Uterus (tissue), 4 donors: ENCODE data around the gene PHB1. TPM values are rescaled to one million over a fixed set of nuclear protein-coding genes. Genes with fewer than 3 reads are reported as not detected.

ENCODE experiments used
- DNase-seq, 2 donors: peaks; one replicate each; pipeline ENCODE4 v3.0.0-alpha.2; 2019 to 2020
- H3K27ac ChIP-seq, 2 donors: fragments of 200-600 bp; sonication (generic); 1 replicate in 1 of 2; 2 replicates in 1 of 2; pipeline ENCODE4 v1.5.1; 2016 to 2018
- H3K27me3 ChIP-seq, 2 donors: fragments of 200-600 bp; sonication (generic); one replicate each; pipeline ENCODE4 v1.5.1; 2018 to 2019; ENCODE audit warnings: control low read depth in 1 of 2
- H3K36me3 ChIP-seq, 2 donors: fragments of 200-600 bp; sonication (generic); one replicate each; pipeline ENCODE4 v1.5.1; 2019; ENCODE audit warnings: control low read depth in 1 of 2
- H3K4me1 ChIP-seq, 2 donors: fragments of 200-600 bp; sonication (generic); one replicate each; pipeline ENCODE4 v1.5.1; 2018 to 2019; ENCODE audit warnings: control low read depth in 1 of 2
- H3K4me3 ChIP-seq, 2 donors: fragments of 200-600 bp; sonication (generic); 1 replicate in 1 of 2; 2 replicates in 1 of 2; pipeline ENCODE4 v1.5.1; 2018 to 2019; ENCODE audit warnings: mild to moderate bottlenecking in 1 of 2
- H3K9me3 ChIP-seq, 2 donors: fragments of 200-600 bp; sonication (generic); one replicate each; pipeline ENCODE4 v1.5.1; 2019; ENCODE audit warnings: control low read depth in 1 of 2
- POLR2A ChIP-seq, 2 donors: fragments of 450-650 bp; IDR thresholded peaks; one replicate each; pipeline ENCODE4 v1.6.1; 2016; ENCODE audit warnings: antibody characterized with exemption in 2 of 2, mild to moderate bottlenecking in 1 of 2, moderate library complexity in 1 of 2
- intact Hi-C: fragments of 100-400 bp; cut with DNase I; formaldehyde crosslinking; loops from one replicate; pipeline ENCODE4 v1.15.1; 2023; ENCODE audit warnings: low total_unique reads
- total RNA-seq, 4 donors: library from RNA; depleted of rRNA in 3 of 4; stranded (reverse); fragments of >200 nt in 3 of 4; gene quantifications; one replicate each; pipeline versions ENCODE4 v1.1.0 to v1.2.4, GENCODE V29; 2014 to 2023
- TF ChIP-seq, protein P1 (sequence below), 4 experiments: fragments of 200-600 bp in 2 of 4; fragments of 450-650 bp in 2 of 4; sonication (generic) in 2 of 4; IDR thresholded peaks; one replicate each; pipeline ENCODE4 v1.5.1; 2016 to 2019; ENCODE audit warnings: antibody characterized with exemption in 4 of 4, mild to moderate bottlenecking in 2 of 4, moderate library complexity in 1 of 4
- donor health status: DM: yes; HTN: yes; CAD: no.

Gene PHB1
- total RNA-seq, 4 donors from 2014 or later: 63.5 to 98.4 (median 79.6) TPM

DNA sequence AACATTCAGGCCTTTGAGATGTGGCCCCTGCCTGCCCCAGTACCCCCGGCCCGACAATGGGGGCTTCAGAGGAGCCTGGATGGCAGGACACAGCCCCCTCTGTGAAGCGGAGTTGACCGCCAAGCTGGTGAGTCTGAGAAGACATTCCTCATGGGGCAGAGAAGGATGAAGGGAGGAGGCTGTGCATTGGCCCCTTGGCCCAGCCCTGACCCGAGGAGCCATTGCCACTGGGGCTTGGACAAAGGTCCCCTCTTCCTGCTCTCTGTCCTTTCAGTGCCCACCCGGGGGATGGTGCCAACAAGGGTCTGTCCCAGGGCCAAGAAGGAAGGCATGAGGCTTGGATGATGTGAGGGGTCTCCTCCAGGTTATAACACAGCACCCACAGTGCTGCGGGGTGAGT is 30.9 kb upstream of the PHB1 start:
- H3K27ac ChIP-seq: no peak overlapping the region
- H3K9me3 ChIP-seq: no peaks in the 10 kb centered on the region

DNA sequence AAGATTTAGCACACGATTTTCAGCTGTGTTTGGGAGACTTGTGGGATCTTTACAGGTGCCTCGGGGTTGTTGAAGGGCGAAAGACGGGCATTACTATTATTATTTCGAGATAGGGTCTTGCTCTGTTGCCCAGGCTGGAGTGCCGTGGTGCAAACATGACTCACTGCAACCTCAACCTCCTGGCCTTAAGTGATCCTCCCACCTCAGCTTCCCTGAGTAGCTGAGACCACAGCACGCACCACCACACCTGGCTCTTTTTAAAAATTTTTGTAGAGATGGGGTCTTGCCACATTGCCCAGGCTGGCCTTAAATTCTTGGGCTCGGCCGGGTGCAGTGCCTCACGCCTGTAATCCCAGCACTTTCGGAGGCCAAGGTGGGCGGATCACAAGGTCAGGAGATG is 29.7 kb upstream of the PHB1 start:
- Histone ChIP-seq H3K4me1 (no peaks in the 10 kb centered on the region), H3K27me3 (peaks cover 0 to 8% of the 10 kb centered on the region in 2 donors), H3K9me3 (no peaks in the 10 kb centered on the region), H3K27ac (no peak overlapping the region), H3K36me3 (no peaks in the 10 kb centered on the region), H3K4me3 (no peak overlapping the region)
- intact Hi-C loops: no loop called here
- DNase-seq: no peak
- no peak for TF ChIP-seq POLR2A (IDR thresholded peaks at IDR 0.05)
- TF ChIP-seq, protein P1, sequence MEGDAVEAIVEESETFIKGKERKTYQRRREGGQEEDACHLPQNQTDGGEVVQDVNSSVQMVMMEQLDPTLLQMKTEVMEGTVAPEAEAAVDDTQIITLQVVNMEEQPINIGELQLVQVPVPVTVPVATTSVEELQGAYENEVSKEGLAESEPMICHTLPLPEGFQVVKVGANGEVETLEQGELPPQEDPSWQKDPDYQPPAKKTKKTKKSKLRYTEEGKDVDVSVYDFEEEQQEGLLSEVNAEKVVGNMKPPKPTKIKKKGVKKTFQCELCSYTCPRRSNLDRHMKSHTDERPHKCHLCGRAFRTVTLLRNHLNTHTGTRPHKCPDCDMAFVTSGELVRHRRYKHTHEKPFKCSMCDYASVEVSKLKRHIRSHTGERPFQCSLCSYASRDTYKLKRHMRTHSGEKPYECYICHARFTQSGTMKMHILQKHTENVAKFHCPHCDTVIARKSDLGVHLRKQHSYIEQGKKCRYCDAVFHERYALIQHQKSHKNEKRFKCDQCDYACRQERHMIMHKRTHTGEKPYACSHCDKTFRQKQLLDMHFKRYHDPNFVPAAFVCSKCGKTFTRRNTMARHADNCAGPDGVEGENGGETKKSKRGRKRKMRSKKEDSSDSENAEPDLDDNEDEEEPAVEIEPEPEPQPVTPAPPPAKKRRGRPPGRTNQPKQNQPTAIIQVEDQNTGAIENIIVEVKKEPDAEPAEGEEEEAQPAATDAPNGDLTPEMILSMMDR (IDR thresholded peaks at IDR 0.05): no peak

More for the DNA sequence above, 30.9 kb upstream of the PHB1 start:
- no peak overlapping the region for H3K4me3 ChIP-seq
- no peaks in the 10 kb centered on the region for H3K27me3 ChIP-seq
- no peaks in the 10 kb centered on the region for H3K4me1 ChIP-seq
- TF ChIP-seq POLR2A (IDR thresholded peaks at IDR 0.05): no peak
- TF ChIP-seq, protein P1 (IDR thresholded peaks at IDR 0.05): no peak
- intact Hi-C loops: no loop called here
- no peaks in the 10 kb centered on the region for H3K36me3 ChIP-seq
- no peak for DNase-seq

DNA sequence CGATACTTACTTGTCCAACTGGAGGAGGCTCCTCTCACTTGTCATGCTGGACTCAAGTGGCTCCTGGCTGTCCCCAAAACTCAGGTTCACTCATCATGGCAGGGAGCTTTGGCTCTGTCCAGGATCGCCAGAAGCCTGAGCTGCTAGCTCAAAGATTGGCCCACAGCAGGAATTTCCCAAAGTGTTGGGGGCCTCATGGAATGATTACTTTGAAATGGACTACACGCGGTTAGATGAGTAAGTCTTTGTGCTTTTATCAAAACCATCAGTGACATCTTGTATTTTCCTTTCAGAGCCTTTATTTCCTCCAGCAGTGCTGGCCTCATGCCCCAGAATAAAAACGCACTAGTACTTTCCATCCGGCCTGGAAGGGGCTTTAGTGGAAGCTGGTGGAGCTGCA is 29.2 kb upstream of the PHB1 start:
- Histone ChIP-seq H3K27me3 (peaks cover 0 to 9% of the 10 kb centered on the region in 2 donors), H3K4me3 (no peak overlapping the region), H3K4me1 (no peaks in the 10 kb centered on the region), H3K9me3 (no peaks in the 10 kb centered on the region), H3K36me3 (no peaks in the 10 kb centered on the region), H3K27ac (no peak overlapping the region)
- intact Hi-C loops: no loop called here
- no peak for TF ChIP-seq POLR2A (IDR thresholded peaks at IDR 0.05)
- TF ChIP-seq, protein P1 (IDR thresholded peaks at IDR 0.05): no peak
- no peak for DNase-seq

DNA sequence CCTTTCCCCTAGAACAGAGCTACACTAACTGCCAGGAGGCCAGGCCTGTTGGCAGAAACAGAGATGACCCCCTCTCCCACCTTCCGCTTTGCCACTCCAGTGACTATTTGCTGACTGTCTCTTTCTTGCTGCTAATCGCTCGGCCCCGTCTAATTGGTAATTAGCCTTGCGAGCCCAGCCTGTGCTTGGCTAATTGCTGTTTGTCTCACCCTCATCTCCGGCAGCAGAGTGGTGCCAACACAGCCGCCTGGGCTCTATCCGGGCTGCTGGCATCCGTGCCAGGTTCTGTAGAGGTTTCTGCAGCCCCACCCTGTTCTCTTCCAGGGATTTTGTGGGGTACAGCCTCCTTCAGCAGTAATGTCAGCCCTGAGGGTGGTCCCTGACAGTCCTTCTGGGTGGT is 27.4 kb upstream of the PHB1 start:
- intact Hi-C loops: no loop called here
- Histone ChIP-seq H3K4me3 (no peak overlapping the region), H3K27me3 (peaks cover 0 to 9% of the 10 kb centered on the region in 2 donors), H3K27ac (no peak overlapping the region), H3K9me3 (no peaks in the 10 kb centered on the region), H3K4me1 (no peaks in the 10 kb centered on the region), H3K36me3 (no peaks in the 10 kb centered on the region)
- DNase-seq: no peak
- TF ChIP-seq, protein P1 (IDR thresholded peaks at IDR 0.05): no peak
- TF ChIP-seq POLR2A (IDR thresholded peaks at IDR 0.05): no peak

DNA sequence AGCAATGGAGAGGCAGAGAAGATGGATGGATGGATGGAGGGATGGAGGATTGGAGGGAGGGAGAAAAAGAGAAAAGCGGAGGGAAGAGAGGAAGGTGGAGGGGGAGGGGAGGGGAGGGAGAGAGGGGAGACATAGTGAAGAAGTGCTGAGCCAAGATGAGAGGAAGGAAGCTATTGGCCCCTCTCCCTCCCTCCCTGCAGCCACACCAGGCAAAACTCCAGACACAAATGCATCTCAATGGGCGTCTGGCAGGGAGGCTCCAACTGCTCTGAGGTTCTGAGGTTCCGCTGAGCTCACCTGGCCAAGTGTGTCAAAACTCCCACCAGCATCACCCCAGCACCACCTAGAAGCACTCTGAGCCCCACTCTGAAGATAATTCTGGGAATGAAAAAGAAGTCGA is 26.9 kb upstream of the PHB1 start:
- Histone ChIP-seq H3K9me3 (no peaks in the 10 kb centered on the region), H3K36me3 (no peaks in the 10 kb centered on the region), H3K27ac (no peak overlapping the region), H3K4me1 (no peaks in the 10 kb centered on the region), H3K27me3 (peaks cover 0 to 9% of the 10 kb centered on the region in 2 donors), H3K4me3 (no peak overlapping the region)
- DNase-seq: no peak
- TF ChIP-seq, protein P1 (IDR thresholded peaks at IDR 0.05): no peak
- TF ChIP-seq POLR2A (IDR thresholded peaks at IDR 0.05): no peak
- intact Hi-C loops: no loop called here
